Right cardiac atrium (tissue), 5 donors: ENCODE measurements around the gene COPZ1. TPM values are rescaled to one million over a fixed set of nuclear protein-coding genes. Genes with fewer than 3 reads are reported as not detected.
A peak's percentile ranks its signal among the peaks of the same experiment; 100 is the strongest.

Source experiments
- ATAC-seq, 2 donors: fragments of 200-7000 bp; cut with Tn5 transposase; one replicate each; pipeline versions ENCODE4 v1.8.0 to v1.9.1; 2020; ENCODE audit warnings: moderate library complexity in 2 of 2, mild to moderate bottlenecking in 1 of 2
- DNase-seq, 3 donors: peaks; one replicate each; pipeline ENCODE4 v3.0.0-alpha.2; 2020
- H3K27ac ChIP-seq: one replicate; pipeline ENCODE4 v1.5.1; 2013; ENCODE audit warnings: mild to moderate bottlenecking, low read length, control low read depth, moderate library complexity
- H3K27me3 ChIP-seq: one replicate; pipeline ENCODE4 v1.6.1; 2013; ENCODE audit not compliant: control insufficient read depth, insufficient read depth
- H3K4me1 ChIP-seq: one replicate; pipeline ENCODE4 v1.6.1; 2013; ENCODE audit warnings: low read length; ENCODE audit not compliant: control insufficient read depth, insufficient read depth
- H3K4me3 ChIP-seq: one replicate; pipeline ENCODE4 v1.5.1; 2013; ENCODE audit warnings: low read length, control low read depth
- H3K9me3 ChIP-seq: one replicate; pipeline ENCODE4 v1.6.1; 2013; ENCODE audit warnings: low read length; ENCODE audit not compliant: control insufficient read depth
- WGBS: extraction: QIAGEN DNeasy Blood & Tissue Kit; methylation state at CpG from one replicate; pipeline ENCODE4 v1.1.7; 2013; 5-methylcytosine and 5-hydroxymethylcytosine counted together
- intact Hi-C, 4 donors: fragments of 100-400 bp; cut with DNase I; formaldehyde crosslinking; loops; one replicate each; pipeline versions ENCODE4 v1.11.0 to v1.14.0; 2022 to 2023
- polyA plus RNA-seq: library from polyadenylated mRNA; stranded (reverse); fragments of 200-250 nt; gene quantifications from one replicate; pipeline ENCODE4 v1.2.3, GENCODE V29; 2013
- total RNA-seq, 4 donors: library from RNA; stranded (reverse); fragmentation: NEBNext Ultra II Directional; extraction: Animal tissue kit (Norgen Biotek cat#: 25700); gene quantifications; one replicate each; pipeline ENCODE4 v1.2.1, GENCODE V29; 2021
- donor health status: healthy with polysubstance abuse.
- donor health status: DM: no; HTN: yes; CAD: no.
- donor health status: DM: no; HTN: no; CAD: no.
- donor health status: DM: no; HTN: yes; CAD: no; lungs with severe emphysema.
- donor health status: DM: yes; HTN: yes; CAD: no.

The COPZ1 gene
- total and polyA plus RNA-seq, 5 donors: 103 to 120 (median 119) TPM

DNA sequence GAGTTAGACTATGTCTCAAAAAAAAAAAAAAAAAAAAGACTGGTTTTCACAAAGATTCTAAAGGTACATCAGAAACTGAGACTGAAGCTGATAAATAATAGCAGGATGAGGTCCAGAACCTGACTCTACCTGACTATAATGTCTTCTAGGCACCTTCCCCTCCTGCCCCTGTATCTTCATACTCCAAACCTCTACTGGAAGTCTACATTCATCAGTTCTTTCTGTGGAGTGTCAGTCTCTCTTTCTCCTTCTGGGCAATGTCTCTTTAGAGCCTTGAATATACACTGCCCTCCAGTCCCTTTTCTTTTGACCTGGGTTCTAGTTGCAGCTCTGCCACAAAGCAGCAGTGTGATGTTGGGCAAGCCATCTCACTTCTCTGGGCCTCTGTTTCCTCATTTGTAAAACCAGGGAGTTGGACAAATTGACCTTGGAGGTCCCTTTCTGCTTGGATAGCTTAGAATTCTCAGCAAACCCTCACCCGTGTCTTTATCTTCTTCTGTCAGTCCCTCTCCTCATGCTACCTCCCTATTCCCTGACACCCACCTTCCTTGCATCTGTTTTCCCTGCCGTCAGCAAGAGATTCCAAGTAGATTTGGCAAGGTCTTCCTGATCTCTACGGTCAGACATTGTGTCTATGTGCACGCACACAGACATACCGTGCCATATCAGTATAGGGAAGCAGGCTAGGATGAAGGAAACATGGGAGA lies 28.4 kb upstream of the COPZ1 start:
- ATAC-seq (no peak), DNase-seq (no peak)
- intact Hi-C loops: loop anchor here in 1 of 4 donors (10.0 kb wide), 1 partner anchor 68 kb away; the partner anchor contains the start of gene GPR84
- H3K9me3 ChIP-seq: no peaks in the 10 kb centered on the region
- WGBS: 53% methylated on average over 5 of the region's 5 CpGs
- no peak overlapping the region for H3K4me3 ChIP-seq
- H3K27me3 ChIP-seq: no peaks in the 10 kb centered on the region
- H3K27ac ChIP-seq: no peak overlapping the region
- H3K4me1 ChIP-seq: no peaks in the 10 kb centered on the region

DNA sequence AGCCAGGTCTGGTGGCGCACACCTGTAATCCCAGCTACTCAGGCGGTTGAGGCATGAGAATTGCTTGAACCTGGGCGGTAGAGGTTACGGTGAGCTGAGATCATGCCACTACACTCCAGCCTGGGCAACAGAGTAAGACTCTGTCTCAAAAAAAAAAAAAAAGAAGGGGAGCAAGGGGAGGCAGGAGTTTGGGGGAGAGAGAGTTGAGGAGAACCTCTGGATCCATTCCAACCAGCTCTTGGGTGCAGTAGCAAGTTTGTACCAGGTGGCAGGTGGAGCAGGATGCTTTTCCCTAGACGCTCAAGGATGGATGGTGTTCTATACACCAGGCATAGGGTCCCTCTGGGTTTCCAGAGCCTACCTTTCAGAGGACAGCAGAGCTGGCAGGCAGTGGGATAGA lies 26.0 kb upstream of the COPZ1 start:
- intact Hi-C loops: loop anchor here in 1 of 4 donors (10.0 kb wide), 1 partner anchor 66 kb away; the partner anchor contains the start of gene GPR84

GRCh38 chr12:54299515-54300224 lies 25.3 kb upstream of the COPZ1 start:
- Histone ChIP-seq H3K9me3 (no peaks in the 10 kb centered on the region), H3K4me1 (no peaks in the 10 kb centered on the region), H3K4me3 (no peak overlapping the region), H3K27me3 (no peaks in the 10 kb centered on the region), H3K27ac (no peak overlapping the region)
- ATAC-seq (no peak), DNase-seq (no peak)
- intact Hi-C loops: loop anchor here in 1 of 4 donors (10.0 kb wide), 1 partner anchor 65 kb away; the partner anchor contains the start of gene GPR84
- WGBS: 58% methylated on average over 8 of the region's 8 CpGs

More for the DNA sequence above, 26.0 kb upstream of the COPZ1 start:
- H3K27ac ChIP-seq: no peak overlapping the region
- ATAC-seq (no peak), DNase-seq (no peak)
- WGBS: 85% methylated on average over 5 of the region's 5 CpGs
- no peaks in the 10 kb centered on the region for H3K27me3 ChIP-seq
- no peaks in the 10 kb centered on the region for H3K9me3 ChIP-seq
- no peak overlapping the region for H3K4me3 ChIP-seq
- no peaks in the 10 kb centered on the region for H3K4me1 ChIP-seq

DNA sequence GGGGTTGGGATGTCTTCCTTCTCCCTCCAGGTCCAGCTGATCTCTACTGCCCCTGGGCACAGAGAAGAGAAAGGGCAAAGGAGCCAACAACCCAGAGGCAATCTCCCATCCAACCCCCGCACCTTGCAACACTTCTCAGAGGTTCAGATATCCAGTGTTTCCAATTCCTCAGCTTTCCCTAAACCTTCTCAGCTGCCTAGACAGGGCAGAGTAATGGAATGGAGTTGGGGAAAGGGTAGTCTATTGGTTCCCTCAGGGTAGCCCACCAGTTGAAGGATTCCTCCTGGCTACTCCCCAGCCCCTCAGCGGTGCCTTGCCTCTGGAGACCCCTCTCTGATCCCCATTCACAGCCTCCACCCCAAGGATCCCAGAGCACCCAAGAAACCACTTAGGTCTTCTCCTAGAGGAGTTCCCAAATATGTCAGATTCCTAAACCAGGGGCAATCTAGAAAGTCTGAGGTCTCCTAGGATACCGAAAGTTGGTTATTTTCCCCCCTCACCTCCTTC lies 24.7 kb upstream of the COPZ1 start:
- no peaks in the 10 kb centered on the region for H3K4me1 ChIP-seq
- no peak for DNase-seq
- H3K27me3 ChIP-seq: no peaks in the 10 kb centered on the region
- no peak for ATAC-seq
- no peak overlapping the region for H3K27ac ChIP-seq
- H3K4me3 ChIP-seq: no peak overlapping the region
- intact Hi-C loops: no loop called here
- no peaks in the 10 kb centered on the region for H3K9me3 ChIP-seq
- WGBS: 45% methylated on average over 3 of the region's 3 CpGs

GRCh38 chr12:54300732-54301427 lies 24.1 kb upstream of the COPZ1 start, which contains the start of gene NFE2:
TSS of gene NFE2 (minus strand) at chr12:54301015. CDS start at chr12:54295248, 5,767 bp downstream.
- no peak within 1 kb of the TSS for H3K27ac ChIP-seq
- H3K4me1 ChIP-seq: no peaks in the 10 kb centered on the region
- H3K27me3 ChIP-seq: no peaks in the 10 kb centered on the region
- peak within 1 kb of the TSS; percentile 3 for H3K4me3 ChIP-seq
- 5% methylated on average over 26 of the region's 26 CpGs for WGBS
- ATAC-seq (peak; percentile 63 to 71), DNase-seq (peak; percentile 45 to 76 (median 69))
- no peaks in the 10 kb centered on the region for H3K9me3 ChIP-seq
- intact Hi-C loops: no loop called here

GRCh38 chr12:54301428-54302048 lies 23.4 kb upstream of the COPZ1 start:
- H3K27me3 ChIP-seq: no peaks in the 10 kb centered on the region
- intact Hi-C loops: no loop called here
- 85% methylated on average over 1 of the region's 1 CpG for WGBS

GRCh38 chr12:54303640-54304039 lies 21.3 kb upstream of the COPZ1 start:
- DNase-seq (no peak), ATAC-seq (no peak)
- Histone ChIP-seq H3K27me3 (no peaks in the 10 kb centered on the region), H3K9me3 (no peaks in the 10 kb centered on the region), H3K4me1 (no peaks in the 10 kb centered on the region), H3K27ac (no peak overlapping the region), H3K4me3 (no peak overlapping the region)
- intact Hi-C loops: no loop called here

More at GRCh38 chr12:54301428-54302048, 23.4 kb upstream of the COPZ1 start:
- no peak overlapping the region for H3K4me3 ChIP-seq
- no peak for ATAC-seq
- no peaks in the 10 kb centered on the region for H3K4me1 ChIP-seq
- no peak overlapping the region for H3K27ac ChIP-seq
- no peak for DNase-seq
- H3K9me3 ChIP-seq: no peaks in the 10 kb centered on the region

DNA sequence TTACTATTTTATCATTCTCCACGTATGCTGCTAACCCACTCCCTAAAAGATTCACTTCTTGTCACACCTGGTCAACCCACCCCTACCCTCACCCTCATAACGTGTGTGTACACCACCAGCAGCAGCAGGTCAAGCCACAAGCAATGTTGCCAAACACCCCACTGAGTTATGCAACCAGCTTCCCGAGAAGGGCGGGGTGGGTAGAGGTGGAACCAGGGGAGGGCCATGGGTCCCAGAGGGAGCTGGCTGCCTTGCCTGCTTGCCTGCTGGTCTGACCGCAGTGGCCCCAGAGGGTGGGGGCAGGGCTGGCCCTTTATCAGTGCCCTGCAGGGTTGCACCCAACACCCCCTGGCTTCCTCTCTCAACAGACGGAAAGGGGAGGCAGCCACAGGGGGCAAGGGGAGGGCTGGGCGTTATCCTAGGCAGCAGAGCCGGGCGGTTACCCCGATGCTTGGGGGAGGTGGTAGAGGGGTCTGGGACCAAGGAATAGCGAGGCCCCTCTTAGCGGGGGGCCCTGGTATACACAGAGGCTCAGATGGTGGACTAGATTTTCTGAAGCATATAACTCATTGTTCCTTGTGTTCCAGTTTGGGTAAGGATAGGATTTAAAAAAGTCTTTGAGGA lies 20.6 kb upstream of the COPZ1 start:
- Histone ChIP-seq H3K9me3 (no peaks in the 10 kb centered on the region), H3K27me3 (no peaks in the 10 kb centered on the region), H3K4me3 (no peak overlapping the region), H3K27ac (no peak overlapping the region), H3K4me1 (no peaks in the 10 kb centered on the region)
- WGBS: 12% methylated on average over 12 of the region's 12 CpGs
- peak; percentile 72 to 83 for ATAC-seq
- intact Hi-C loops: no loop called here
- DNase-seq: peak; percentile 79 to 88 (median 86)

DNA sequence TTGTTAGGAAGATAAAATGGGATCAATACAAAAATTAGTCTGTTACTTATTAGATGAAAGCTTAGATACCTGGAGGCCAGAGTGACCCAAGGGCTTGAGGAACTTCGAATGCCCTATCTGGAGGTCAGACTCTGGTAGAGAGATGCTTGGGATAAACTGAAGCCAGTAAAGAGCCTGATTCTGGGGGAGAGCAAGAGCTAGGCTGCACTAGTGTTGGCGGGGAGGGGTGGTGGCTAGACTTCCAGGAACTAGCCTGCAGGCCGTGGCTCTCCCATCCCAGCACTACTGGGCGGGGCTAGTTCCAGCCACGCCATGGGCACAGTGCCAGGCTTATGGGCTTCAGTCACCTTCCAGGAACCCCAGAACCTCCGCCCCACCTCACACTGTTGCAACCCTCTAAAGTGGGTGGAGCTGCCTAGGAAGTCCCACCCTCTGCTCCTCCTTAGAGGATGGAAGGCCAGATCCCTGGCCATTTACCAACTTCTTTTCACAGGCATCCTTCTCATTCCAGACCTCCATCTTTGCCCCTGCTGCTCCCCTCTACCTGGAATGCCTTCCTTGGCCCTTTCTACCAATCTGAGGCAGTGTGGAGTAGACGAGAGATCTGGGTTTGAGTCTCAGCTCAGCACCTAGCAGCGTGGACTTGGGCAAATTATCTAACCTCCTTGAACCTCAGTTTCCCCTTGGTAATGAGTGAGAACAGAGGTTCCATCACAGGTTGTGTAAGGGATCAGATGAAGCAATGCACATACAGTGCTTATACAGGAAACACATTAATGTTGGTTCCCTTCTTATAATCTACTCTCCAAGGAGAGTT lies 17.8 kb upstream of the COPZ1 start:
- Histone ChIP-seq H3K4me1 (no peaks in the 10 kb centered on the region), H3K4me3 (no peak overlapping the region), H3K27ac (no peak overlapping the region), H3K27me3 (no peaks in the 10 kb centered on the region), H3K9me3 (no peaks in the 10 kb centered on the region)
- WGBS: 56% methylated on average over 8 of the region's 8 CpGs
- peak; percentile 88 to 92 (median 92) for DNase-seq
- intact Hi-C loops: no loop called here
- peak; percentile 91 to 97 for ATAC-seq
